Thoracic aorta (tissue), 2 donors: Measurements from ENCODE around the gene ASB1. TPM values are rescaled to one million over a fixed set of nuclear protein-coding genes. Genes with fewer than 3 reads are reported as not detected.

Experiments
- ATAC-seq: fragments of 150-250 bp; one replicate; pipeline ENCODE4 v1.8.0; 2017; ENCODE audit warnings: low read depth; ENCODE audit not compliant: insufficient number of reproducible peaks, low FRiP score
- DNase-seq: peaks from one replicate; pipeline ENCODE4 v3.0.0-alpha.2; 2020; ENCODE audit warnings: low spot score
- H3K27ac ChIP-seq, 2 donors: fragments of 200-600 bp; sonication (generic); 1 replicate in 1 of 2; 2 replicates in 1 of 2; pipeline ENCODE4 v1.5.1; 2016; ENCODE audit warnings: mild to moderate bottlenecking in 2 of 2, moderate library complexity in 2 of 2
- H3K27me3 ChIP-seq: fragments of 200-600 bp; sonication (generic); replicated peaks from 2 replicates; pipeline ENCODE4 v1.6.0; 2016; ENCODE audit warnings: mild to moderate bottlenecking; ENCODE audit not compliant: insufficient read depth
- H3K36me3 ChIP-seq: fragments of 200-600 bp; sonication (generic); one replicate; pipeline ENCODE4 v1.5.1; 2016
- H3K4me1 ChIP-seq, 2 donors: fragments of 200-600 bp; sonication (generic); 1 replicate in 1 of 2; 2 replicates in 1 of 2; pipeline versions ENCODE4 v1.5.1 to v1.6.0; 2016; ENCODE audit warnings: low read depth in 2 of 2, mild to moderate bottlenecking in 1 of 2; ENCODE audit not compliant: control insufficient read depth in 1 of 2
- H3K4me3 ChIP-seq: fragments of 200-600 bp; sonication (generic); 2 replicates; pipeline ENCODE4 v1.5.1; 2016; ENCODE audit warnings: mild to moderate bottlenecking
- H3K9me3 ChIP-seq: fragments of 200-600 bp; sonication (generic); 2 replicates; pipeline ENCODE4 v1.5.1; 2016
- CTCF ChIP-seq: fragments of 200-600 bp; sonication (generic); IDR thresholded peaks from one replicate; pipeline ENCODE4 v1.5.1; 2019; ENCODE audit warnings: antibody characterized with exemption
- total RNA-seq, 2 donors: library from RNA; depleted of rRNA; stranded (reverse); fragments of >200 nt; gene quantifications; one replicate each; pipeline versions ENCODE4 v1.1.0 to v1.2.3, GENCODE V29; 2016

Gene ASB1
- total RNA-seq, 2 donors from 2014 or later: 30.3 to 48.7 TPM

- no peak for TF ChIP-seq CTCF
- ATAC-seq (no peak), DNase-seq (no peak)
- H3K4me1 ChIP-seq: peaks cover 4 to 12% of the 10 kb centered on the region in 2 donors
- H3K27me3 ChIP-seq: no peaks in the 10 kb centered on the region
- no peaks in the 10 kb centered on the region for H3K36me3 ChIP-seq
- no peak overlapping the region for H3K27ac ChIP-seq
- H3K9me3 ChIP-seq: peaks cover 8% of the 10 kb centered on the region
- H3K4me3 ChIP-seq: no peak overlapping the region
Measured at GRCh38 chr2:238469155-238469554, 42.4 kb downstream of the ASB1 start.

- no peaks in the 10 kb centered on the region for H3K27me3 ChIP-seq
- H3K9me3 ChIP-seq: peaks cover 8% of the 10 kb centered on the region
- no peaks in the 10 kb centered on the region for H3K36me3 ChIP-seq
- no peak overlapping the region for H3K27ac ChIP-seq
- ATAC-seq (no peak), DNase-seq (no peak)
- TF ChIP-seq CTCF: no peak
- H3K4me1 ChIP-seq: peaks cover 0 to 3% of the 10 kb centered on the region in 2 donors
- no peak overlapping the region for H3K4me3 ChIP-seq
Measured at GRCh38 chr2:238473014-238473413, 46.3 kb downstream of the ASB1 start.

- ATAC-seq: no peak
- DNase-seq: no peak
- H3K9me3 ChIP-seq: peaks cover 8% of the 10 kb centered on the region
Measured at GRCh38 chr2:238473523-238473922, 46.8 kb downstream of the ASB1 start.

DNA sequence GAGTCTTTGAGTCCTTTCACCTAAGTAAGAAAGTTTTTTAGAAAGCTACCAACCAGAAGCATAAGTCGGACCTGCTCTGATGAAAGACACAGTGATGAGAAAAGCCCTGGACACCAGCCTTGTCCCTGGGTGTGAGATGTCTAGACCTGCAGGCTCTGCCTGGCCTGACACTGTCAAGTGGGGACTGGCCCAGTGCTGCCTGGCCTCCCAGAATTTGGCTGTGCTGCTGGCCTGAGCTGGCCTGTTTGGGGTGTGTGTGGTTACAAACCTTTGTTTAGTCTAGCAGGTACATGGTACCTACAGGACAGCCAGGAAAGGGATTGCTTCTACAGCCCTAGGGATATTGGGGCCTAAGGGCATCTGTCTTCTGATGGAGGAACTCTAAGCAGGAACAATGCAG lies 48.3 kb downstream of the ASB1 start:
- ATAC-seq: no peak
- Histone ChIP-seq H3K4me3 (no peak overlapping the region), H3K27me3 (no peaks in the 10 kb centered on the region), H3K4me1 (no peaks in the 10 kb centered on the region), H3K27ac (no peak overlapping the region), H3K9me3 (peaks cover 9% of the 10 kb centered on the region), H3K36me3 (no peaks in the 10 kb centered on the region)
- DNase-seq: no peak
- TF ChIP-seq CTCF: no peak

More at GRCh38 chr2:238473523-238473922, 46.8 kb downstream of the ASB1 start:
- no peak for TF ChIP-seq CTCF
- Histone ChIP-seq H3K4me3 (no peak overlapping the region), H3K27ac (no peak overlapping the region), H3K36me3 (no peaks in the 10 kb centered on the region), H3K27me3 (no peaks in the 10 kb centered on the region), H3K4me1 (no peaks in the 10 kb centered on the region)

GRCh38 chr2:238475566-238475965 lies 48.8 kb downstream of the ASB1 start:
- H3K4me3 ChIP-seq: no peak overlapping the region
- TF ChIP-seq CTCF: no peak
- DNase-seq (no peak), ATAC-seq (no peak)
- no peaks in the 10 kb centered on the region for H3K27me3 ChIP-seq
- no peaks in the 10 kb centered on the region for H3K36me3 ChIP-seq
- H3K9me3 ChIP-seq: peaks cover 15% of the 10 kb centered on the region
- no peak overlapping the region for H3K27ac ChIP-seq
- H3K4me1 ChIP-seq: no peaks in the 10 kb centered on the region
